Activated naive CD4-positive, alpha-beta T cell treated with anti-CD3 and anti-CD28 coated beads, Interleukin-2, amount 50 U/mL, for 72 hours (primary cell): ENCODE data around the gene GAL. TPM values are rescaled to one million over a fixed set of nuclear protein-coding genes. Genes with fewer than 3 reads are reported as not detected.

Experiments used
- ATAC-seq, 2 donors: fragments of 150-1000 bp; cut with Tn5 transposase; 2 replicates each; pipeline ENCODE4 v1.10.0; 2021; ENCODE audit warnings: mild to moderate bottlenecking in 2 of 2, moderate library complexity in 2 of 2
- DNase-seq, 2 donors: peaks; one replicate each; pipeline ENCODE4 v3.0.0; 2021 to 2022; ENCODE audit warnings: low spot score in 2 of 2
- H3K27ac Mint-ChIP-seq, 2 donors: one replicate each; pipeline ENCODE4 v1.8.0; 2022; ENCODE audit warnings: mild to moderate bottlenecking in 2 of 2, mixed read lengths in 2 of 2
- H3K36me3 Mint-ChIP-seq, 2 donors: one replicate each; pipeline ENCODE4 v1.8.0; 2022; ENCODE audit warnings: mixed read lengths in 2 of 2
- H3K9me3 Mint-ChIP-seq, 2 donors: one replicate each; pipeline ENCODE4 v1.8.0; 2022; ENCODE audit warnings: mixed read lengths in 2 of 2
- total RNA-seq, 2 donors: library from RNA; stranded (reverse); gene quantifications; one replicate each; pipeline ENCODE4 v1.2.3, GENCODE V29; 2022

The GAL gene
- total RNA-seq, 2 donors from 2014 or later, result 0.59 to 3.5 TPM

GRCh38 chr11:68689737-68690625 is 5.6 kb downstream of the GAL start:
- H3K9me3 Mint-ChIP-seq, result no peaks in the 10 kb centered on the region
- DNase-seq (no peak), ATAC-seq (no peak)
- no peak overlapping the region for H3K27ac Mint-ChIP-seq
- no peaks in the 10 kb centered on the region for H3K36me3 Mint-ChIP-seq

- Mint-ChIP-seq H3K36me3 (no peaks in the 10 kb centered on the region), H3K27ac (peak overlapping the region in 1 of 2 donors; percentile 42), H3K9me3 (no peaks in the 10 kb centered on the region)
- peak; percentile 63 to 80 for ATAC-seq
- DNase-seq, result no peak
Measured at GRCh38 chr11:68690671-68691401, 6.5 kb downstream of the GAL start.

GRCh38 chr11:68691402-68691784 is 7.0 kb downstream of the GAL start:
- H3K27ac Mint-ChIP-seq, result peak overlapping the region in 1 of 2 donors; percentile 42
- peaks cover 0 to 4% of the 10 kb centered on the region in 2 donors for H3K9me3 Mint-ChIP-seq
- ATAC-seq (no peak), DNase-seq (no peak)
- no peaks in the 10 kb centered on the region for H3K36me3 Mint-ChIP-seq

DNA sequence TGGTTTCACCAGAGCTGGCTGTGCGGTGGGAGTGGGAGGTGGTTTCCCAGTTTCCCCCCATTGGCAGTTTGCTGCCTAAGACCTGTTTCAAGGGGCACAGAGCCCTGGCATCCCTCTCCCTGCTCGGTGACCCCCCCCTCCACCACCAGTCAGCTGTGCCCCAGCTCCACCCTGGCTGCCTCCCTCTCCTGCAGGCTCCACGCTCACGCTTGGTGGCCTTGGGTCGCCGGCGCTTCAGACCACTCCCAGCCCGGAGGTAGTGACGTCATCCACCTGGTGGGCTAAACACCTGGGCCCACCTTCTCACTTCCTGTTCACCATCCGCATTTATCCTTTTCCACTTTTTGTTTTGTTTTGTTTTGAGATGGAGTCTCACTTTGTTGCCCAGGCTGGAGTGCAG is 7.8 kb downstream of the GAL start:
- Mint-ChIP-seq H3K27ac (no peak overlapping the region), H3K9me3 (peaks cover 0 to 5% of the 10 kb centered on the region in 2 donors), H3K36me3 (no peaks in the 10 kb centered on the region)
- DNase-seq, result no peak
- ATAC-seq, result no peak

DNA sequence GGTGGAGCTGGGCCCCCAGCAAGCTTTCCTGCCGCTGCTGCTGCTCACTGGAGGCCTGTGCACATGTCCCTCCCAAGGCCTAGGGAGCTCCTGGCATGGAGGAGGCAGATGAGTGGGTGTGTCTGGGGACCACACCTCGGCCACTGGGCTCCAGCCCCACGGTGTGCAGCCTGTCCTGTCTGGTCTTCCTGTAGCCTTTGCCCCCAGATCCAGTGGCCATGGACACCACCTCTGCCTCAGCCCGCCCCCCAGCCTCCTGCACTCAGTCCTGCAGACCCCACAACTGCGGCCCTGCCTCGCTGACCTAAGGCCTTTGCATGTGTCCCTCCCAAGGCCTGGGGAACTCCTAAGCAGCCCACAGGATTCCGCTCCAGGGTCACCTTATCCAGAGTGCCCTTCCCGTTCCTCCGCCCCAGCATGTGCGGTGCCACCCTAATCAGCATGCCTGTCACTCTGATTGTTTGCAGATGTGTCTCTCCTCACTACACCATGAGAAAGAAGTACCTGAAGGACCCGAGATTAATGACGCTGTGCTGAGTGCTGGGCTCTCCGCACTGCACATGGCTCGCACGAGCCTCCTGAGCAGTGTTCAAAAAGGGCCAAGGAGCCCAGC is 8.6 kb downstream of the GAL start:
- H3K27ac Mint-ChIP-seq, result no peak overlapping the region
- no peaks in the 10 kb centered on the region for H3K36me3 Mint-ChIP-seq
- ATAC-seq (no peak), DNase-seq (no peak)
- H3K9me3 Mint-ChIP-seq, result peaks cover 3 to 5% of the 10 kb centered on the region in 2 donors

GRCh38 chr11:68693484-68693882 is 9.1 kb downstream of the GAL start:
- Mint-ChIP-seq H3K27ac (no peak overlapping the region), H3K36me3 (no peaks in the 10 kb centered on the region), H3K9me3 (peaks cover 3 to 5% of the 10 kb centered on the region in 2 donors)
- DNase-seq, result no peak
- ATAC-seq, result no peak

DNA sequence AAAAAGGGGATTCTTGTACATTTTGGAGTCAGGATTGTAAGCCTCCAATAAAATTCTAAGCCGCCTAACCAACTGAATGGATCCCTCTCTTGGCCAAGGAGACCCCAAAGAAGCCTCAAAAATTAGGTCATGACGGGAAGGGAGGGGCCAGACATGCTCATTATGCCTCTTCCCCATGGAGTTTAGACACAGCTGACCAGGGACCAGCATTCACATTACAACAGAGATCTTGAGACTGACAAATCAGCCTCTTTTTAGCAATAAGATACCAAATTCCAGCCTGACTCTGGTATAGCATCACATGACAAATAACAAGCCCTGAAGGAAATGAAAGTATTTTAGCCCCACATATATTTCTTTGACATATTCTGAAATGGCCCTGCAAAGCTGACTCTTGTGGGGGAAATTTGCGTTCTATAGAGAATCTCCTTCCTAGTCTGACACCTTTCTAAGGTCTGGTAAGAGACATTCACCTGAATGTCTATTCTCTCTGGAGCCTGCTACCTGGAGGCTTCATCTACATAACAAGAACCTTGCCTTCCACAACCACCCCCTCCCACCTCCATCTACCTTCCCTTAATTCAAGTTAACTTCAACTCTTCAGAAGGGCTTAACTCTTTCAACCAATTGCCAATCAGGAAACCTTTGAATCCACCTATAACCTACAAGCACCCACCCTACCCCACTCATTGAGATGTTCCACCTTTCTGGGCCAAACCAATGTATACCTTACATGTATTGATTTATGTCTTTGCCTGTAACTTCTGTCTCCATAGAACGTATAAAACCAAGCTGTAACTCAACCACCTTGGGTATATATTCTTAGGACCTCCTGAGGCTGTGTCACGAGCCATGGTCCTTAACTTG is 10.3 kb downstream of the GAL start:
- DNase-seq, result no peak
- no peak for ATAC-seq
- peaks cover 3 to 5% of the 10 kb centered on the region in 2 donors for H3K9me3 Mint-ChIP-seq
- no peak overlapping the region for H3K27ac Mint-ChIP-seq
- no peaks in the 10 kb centered on the region for H3K36me3 Mint-ChIP-seq

- ATAC-seq, result no peak
- Mint-ChIP-seq H3K9me3 (peaks cover 3 to 5% of the 10 kb centered on the region in 2 donors), H3K36me3 (no peaks in the 10 kb centered on the region), H3K27ac (no peak overlapping the region)
- no peak for DNase-seq
Measured at GRCh38 chr11:68695531-68695930, 11.2 kb downstream of the GAL start.

DNA sequence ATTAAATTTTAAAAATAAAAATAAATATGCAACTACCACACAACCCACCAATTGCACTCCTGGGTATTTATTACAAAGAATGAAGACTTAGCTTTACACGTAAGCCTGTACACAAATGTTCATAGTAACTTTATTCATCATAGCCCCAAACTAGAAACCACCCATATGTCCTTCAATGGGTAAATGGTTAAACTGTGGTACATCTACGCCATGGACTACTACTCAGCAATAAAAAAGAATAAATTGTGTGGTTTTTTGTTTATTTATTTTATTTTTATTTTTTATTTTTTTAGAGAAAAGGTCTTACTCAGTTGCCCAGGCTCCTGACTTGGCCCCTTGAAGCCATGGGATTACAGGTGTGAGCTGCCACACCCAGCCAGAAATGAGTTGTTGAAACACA is 14.6 kb downstream of the GAL start:
- Mint-ChIP-seq H3K27ac (no peak overlapping the region), H3K9me3 (peaks cover 3 to 5% of the 10 kb centered on the region in 2 donors), H3K36me3 (no peaks in the 10 kb centered on the region)
- DNase-seq (no peak), ATAC-seq (no peak)

DNA sequence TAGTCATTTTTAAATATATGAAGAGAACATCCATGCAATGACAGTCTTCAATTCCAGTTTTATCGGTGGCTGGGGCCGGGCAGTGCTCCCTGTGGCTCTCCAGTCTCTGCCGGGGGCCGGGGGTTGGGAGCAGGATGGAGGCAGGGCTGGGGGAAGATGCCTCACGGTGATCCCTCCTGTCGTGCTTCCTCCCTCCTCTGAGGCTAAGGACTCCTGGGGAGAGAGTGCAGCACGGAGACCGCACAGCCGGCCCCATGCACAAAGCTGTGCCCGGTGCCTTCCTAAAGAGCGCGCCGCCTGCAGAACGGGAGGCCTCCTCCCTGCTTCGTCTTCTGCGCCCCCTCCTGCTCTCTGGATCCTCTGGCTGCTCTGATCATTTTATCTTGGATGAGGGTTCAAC is 20.5 kb downstream of the GAL start:
- no peak for ATAC-seq
- Mint-ChIP-seq H3K9me3 (no peaks in the 10 kb centered on the region), H3K36me3 (no peaks in the 10 kb centered on the region), H3K27ac (no peak overlapping the region)
- DNase-seq, result no peak

DNA sequence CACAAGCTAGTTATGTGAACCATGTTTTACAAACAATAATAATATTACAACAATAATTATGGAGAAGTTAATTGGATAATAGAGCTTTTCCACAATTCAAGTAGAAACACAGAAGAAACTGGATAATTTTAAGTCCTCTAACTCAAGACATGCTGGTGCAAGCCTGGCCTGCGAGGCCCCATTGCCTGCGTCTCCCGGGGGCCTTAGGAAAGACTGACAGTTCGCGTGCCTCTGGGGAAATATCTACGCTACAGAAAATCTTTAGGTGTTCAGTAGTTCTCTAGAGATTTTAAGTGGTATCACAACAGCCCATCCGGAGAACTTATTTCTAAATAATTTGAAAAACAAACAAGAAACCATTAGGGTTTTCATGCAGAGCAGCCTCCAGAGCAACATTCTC is 23.2 kb downstream of the GAL start:
- DNase-seq, result no peak
- Mint-ChIP-seq H3K9me3 (no peaks in the 10 kb centered on the region), H3K36me3 (no peaks in the 10 kb centered on the region), H3K27ac (no peak overlapping the region)
- ATAC-seq, result no peak

GRCh38 chr11:68709062-68709461 is 24.7 kb downstream of the GAL start:
- DNase-seq (no peak), ATAC-seq (no peak)
- H3K27ac Mint-ChIP-seq, result no peak overlapping the region
- no peaks in the 10 kb centered on the region for H3K36me3 Mint-ChIP-seq
- H3K9me3 Mint-ChIP-seq, result no peaks in the 10 kb centered on the region

GRCh38 chr11:68710409-68710808 is 26.1 kb downstream of the GAL start:
- Mint-ChIP-seq H3K9me3 (no peaks in the 10 kb centered on the region), H3K27ac (no peak overlapping the region), H3K36me3 (no peaks in the 10 kb centered on the region)
- ATAC-seq (no peak), DNase-seq (no peak)

DNA sequence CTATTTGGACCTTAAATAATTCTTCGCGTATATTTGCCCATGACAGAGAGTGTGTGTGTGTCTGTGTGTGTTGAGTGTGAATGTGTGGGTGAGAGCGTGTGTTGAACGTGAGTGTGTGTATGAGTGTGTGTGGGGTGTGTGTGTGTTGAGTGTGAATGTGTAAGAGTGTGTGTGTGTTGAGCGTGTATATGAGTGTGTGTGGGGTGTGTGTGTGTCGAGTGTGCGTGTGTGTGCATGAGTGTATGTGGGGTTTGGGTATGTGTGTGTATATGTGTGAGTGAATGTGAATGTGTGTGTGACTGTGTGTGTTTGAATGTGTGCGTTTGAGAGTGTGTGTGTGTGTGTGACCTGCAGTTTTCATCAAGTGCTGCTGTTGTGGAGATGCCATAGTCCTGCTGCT is 26.8 kb downstream of the GAL start:
- no peaks in the 10 kb centered on the region for H3K36me3 Mint-ChIP-seq
- no peak for ATAC-seq
- H3K27ac Mint-ChIP-seq, result peak overlapping the region in 1 of 2 donors; percentile 39
- H3K9me3 Mint-ChIP-seq, result no peaks in the 10 kb centered on the region
- no peak for DNase-seq

DNA sequence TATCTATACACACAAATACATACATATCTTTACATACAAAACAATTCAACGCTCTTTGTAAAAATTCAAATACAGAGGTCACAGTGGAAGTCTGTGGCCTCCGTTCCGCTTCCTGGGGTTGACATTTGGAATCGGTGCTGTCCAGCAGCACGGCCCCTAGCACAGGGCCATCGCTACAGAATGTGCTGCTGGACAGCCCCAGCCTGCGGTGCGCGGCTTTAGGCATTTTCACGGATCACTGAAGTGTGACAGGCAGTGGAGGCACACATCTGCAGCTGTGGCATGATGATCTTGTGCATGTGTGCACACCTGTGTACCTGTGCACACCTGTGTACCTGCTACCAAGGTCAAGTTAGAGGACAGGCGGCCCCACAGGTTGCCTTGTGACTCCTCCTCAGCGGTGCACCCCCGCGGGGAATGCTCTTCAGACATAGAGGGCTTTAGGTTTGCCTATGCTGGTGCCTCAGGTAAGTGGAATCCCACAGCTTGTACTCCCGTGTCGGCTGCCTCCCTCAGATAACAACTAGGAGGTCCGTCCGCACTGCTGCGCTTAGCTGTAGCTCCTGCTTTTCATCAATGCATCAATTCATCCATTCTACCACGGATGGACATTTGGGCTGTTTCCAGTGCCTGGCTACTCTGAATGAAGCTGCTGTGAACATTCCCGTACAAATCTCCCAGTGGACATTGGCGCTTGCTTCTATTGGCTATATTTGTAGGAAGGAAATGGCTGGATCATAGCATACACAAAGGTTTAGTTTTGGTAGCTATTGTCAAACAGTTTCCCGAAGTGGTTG is 29.9 kb downstream of the GAL start:
- no peak for ATAC-seq
- H3K9me3 Mint-ChIP-seq, result no peaks in the 10 kb centered on the region

More for the DNA sequence above, 29.9 kb downstream of the GAL start:
- DNase-seq, result no peak
- Mint-ChIP-seq H3K36me3 (peaks cover 0 to 7% of the 10 kb centered on the region in 2 donors), H3K27ac (no peak overlapping the region)
